ENCODE results near the gene DOCK6. TPM values are rescaled to one million over a fixed set of nuclear protein-coding genes. Genes with fewer than 3 reads are reported as not detected.

Gene DOCK6, protein sequence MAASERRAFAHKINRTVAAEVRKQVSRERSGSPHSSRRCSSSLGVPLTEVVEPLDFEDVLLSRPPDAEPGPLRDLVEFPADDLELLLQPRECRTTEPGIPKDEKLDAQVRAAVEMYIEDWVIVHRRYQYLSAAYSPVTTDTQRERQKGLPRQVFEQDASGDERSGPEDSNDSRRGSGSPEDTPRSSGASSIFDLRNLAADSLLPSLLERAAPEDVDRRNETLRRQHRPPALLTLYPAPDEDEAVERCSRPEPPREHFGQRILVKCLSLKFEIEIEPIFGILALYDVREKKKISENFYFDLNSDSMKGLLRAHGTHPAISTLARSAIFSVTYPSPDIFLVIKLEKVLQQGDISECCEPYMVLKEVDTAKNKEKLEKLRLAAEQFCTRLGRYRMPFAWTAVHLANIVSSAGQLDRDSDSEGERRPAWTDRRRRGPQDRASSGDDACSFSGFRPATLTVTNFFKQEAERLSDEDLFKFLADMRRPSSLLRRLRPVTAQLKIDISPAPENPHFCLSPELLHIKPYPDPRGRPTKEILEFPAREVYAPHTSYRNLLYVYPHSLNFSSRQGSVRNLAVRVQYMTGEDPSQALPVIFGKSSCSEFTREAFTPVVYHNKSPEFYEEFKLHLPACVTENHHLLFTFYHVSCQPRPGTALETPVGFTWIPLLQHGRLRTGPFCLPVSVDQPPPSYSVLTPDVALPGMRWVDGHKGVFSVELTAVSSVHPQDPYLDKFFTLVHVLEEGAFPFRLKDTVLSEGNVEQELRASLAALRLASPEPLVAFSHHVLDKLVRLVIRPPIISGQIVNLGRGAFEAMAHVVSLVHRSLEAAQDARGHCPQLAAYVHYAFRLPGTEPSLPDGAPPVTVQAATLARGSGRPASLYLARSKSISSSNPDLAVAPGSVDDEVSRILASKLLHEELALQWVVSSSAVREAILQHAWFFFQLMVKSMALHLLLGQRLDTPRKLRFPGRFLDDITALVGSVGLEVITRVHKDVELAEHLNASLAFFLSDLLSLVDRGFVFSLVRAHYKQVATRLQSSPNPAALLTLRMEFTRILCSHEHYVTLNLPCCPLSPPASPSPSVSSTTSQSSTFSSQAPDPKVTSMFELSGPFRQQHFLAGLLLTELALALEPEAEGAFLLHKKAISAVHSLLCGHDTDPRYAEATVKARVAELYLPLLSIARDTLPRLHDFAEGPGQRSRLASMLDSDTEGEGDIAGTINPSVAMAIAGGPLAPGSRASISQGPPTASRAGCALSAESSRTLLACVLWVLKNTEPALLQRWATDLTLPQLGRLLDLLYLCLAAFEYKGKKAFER (N-terminal part only)
- 15.6 and 16.3 TPM in 2 replicates for polyA plus RNA-seq (2013)

DNA sequence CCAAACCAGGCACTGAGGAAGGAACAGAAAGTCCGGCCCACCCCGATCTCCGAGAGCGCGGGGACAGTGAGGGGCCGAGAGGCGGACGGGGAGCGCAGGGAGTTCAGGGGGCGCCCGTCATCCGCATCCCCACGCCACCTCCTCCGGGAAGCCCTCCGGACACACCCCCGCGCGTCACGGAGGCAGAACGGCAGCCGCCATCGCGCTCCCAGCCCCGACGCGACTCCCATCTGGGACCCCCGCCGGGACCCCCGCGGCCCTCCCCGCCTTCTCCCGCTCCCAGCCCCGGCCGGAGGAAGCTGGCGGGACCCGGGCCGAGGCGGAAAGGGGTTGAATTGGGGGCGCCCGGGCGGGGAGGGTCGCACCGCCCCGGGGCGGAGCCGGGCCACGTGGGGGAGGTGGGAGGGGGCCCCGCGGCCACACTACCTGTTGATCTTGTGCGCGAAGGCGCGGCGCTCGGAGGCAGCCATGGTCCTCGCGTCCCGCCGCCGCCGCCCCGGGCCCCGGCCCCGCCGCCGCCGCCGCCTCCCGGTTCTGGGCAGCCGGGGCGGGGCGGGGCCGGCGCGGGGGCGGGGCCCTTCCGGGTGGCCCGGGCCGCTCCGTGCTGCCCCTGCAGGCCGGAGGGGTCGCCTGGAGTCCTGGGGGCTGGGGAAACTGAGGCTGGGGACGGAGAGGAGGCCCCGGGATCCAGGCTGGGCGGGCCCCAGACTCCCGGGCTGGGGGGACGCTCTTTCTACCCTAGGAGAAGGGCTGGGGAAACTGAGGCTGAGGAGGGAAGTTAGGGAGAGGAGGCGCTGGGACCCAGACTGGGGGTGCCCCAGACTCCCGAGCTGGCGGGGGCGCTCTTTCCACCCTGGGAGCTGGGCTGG is at the start of gene DOCK6:
TSS of gene DOCK6 (minus strand) at position 554 of the 869 bp plus-strand sequence. CDS start at position 470, 84 bp downstream.
- peak within 1 kb of the TSS; percentile 75 for H2BK12ac ChIP-seq (ENCODE audit: low read length)
- peak within 1 kb of the TSS; percentile 73 for H3K4ac ChIP-seq (ENCODE audit: low read depth, low read length)
- peaks cover 6% of the 10 kb centered on the region for H3K79me1 ChIP-seq (ENCODE audit: low read length)
- peaks cover 2% of the 10 kb centered on the region for H3K9me3 ChIP-seq (ENCODE audit: insufficient read depth, low read depth, low read length)
- H2AFZ ChIP-seq (ENCODE audit: insufficient read depth, low read length, poor library complexity): peak within 1 kb of the TSS; percentile 91
- peaks cover 7 to 9% of the 10 kb centered on the region in 2 experiments for H3K4me1 ChIP-seq (ENCODE audit: control insufficient read depth in 1 of 2, insufficient read depth in 2 of 2, low read length in 2 of 2)
- peak within 1 kb of the TSS; percentile 94 for H3K14ac ChIP-seq (ENCODE audit: low read length)
- H3K79me2 ChIP-seq (ENCODE audit: control insufficient read depth, insufficient read depth, low read length, poor library complexity): peaks cover 5% of the 10 kb centered on the region
- peak within 1 kb of the TSS; percentile 74 for H3K18ac ChIP-seq (ENCODE audit: low read length)
- no peak within 1 kb of the TSS for H3K23ac ChIP-seq (ENCODE audit: low read length)
- peak within 1 kb of the TSS; percentile 70 for H4K91ac ChIP-seq (ENCODE audit: low read depth, low read length)
- H3K27ac ChIP-seq (ENCODE audit: low read depth, low read length): no peak within 1 kb of the TSS
- peak within 1 kb of the TSS; percentile 27 for H2BK5ac ChIP-seq (ENCODE audit: low read depth, low read length, poor library complexity)
- DNase-seq: peak in 1 of 2 donors; percentile 18
- no CpG with 5 or more reads among the region's 91 CpGs for WGBS (ENCODE audit: extremely low coverage, insufficient coverage, insufficient read length)
- H2AK5ac ChIP-seq (ENCODE audit: low read length): peak within 1 kb of the TSS; percentile 94
- peak within 1 kb of the TSS; percentile 96 for H4K12ac ChIP-seq (ENCODE audit: low read depth, low read length)
- peak within 1 kb of the TSS; percentile 8 for H3K9ac ChIP-seq (ENCODE audit: low read length)
- H2BK120ac ChIP-seq (ENCODE audit: insufficient read depth, low read length, poor library complexity): peak within 1 kb of the TSS; percentile 83
- H3K27me3 ChIP-seq (ENCODE audit: insufficient read depth, low read length): no peaks in the 10 kb centered on the region
- peak within 1 kb of the TSS; percentile 68 for H3K4me3 ChIP-seq (ENCODE audit: low read depth, low read length)
- H3K4me2 ChIP-seq (ENCODE audit: low read length): peak within 1 kb of the TSS; percentile 93
- peak within 1 kb of the TSS; percentile 98 for H4K8ac ChIP-seq (ENCODE audit: low read depth, low read length)
- H3K36me3 ChIP-seq (ENCODE audit: control insufficient read depth in 1 of 2, insufficient read depth in 2 of 2, low read length in 2 of 2): no peaks in the 10 kb centered on the region

DNA sequence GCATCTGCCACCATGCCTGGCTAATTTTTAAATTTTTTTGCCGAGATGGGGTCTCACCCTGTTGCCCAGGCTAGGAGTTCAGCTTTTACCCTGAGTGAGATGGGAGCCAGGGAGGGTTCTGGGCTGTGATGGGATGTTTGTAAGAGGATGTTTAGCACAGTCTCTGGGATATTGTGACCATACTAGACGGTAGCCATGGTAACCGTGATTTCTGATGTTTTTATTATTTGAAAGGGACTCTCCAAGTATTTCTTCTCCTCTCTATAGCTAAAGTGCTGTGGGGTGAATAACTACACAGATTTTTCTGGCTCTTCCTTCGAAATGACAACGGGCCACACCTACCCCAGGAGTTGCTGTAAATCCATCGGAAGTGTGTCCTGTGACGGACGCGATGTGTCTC is 44.0 kb upstream of the DOCK6 start:
- WGBS (ENCODE audit: extremely low coverage, insufficient coverage, insufficient read length): no CpG with 5 or more reads among the region's 9 CpGs
- Histone ChIP-seq H2AK5ac (ENCODE audit: low read length) (no peak overlapping the region), H3K4ac (ENCODE audit: low read depth, low read length) (no peak overlapping the region), H3K9ac (ENCODE audit: low read length) (no peak overlapping the region), H3K4me3 (ENCODE audit: low read depth, low read length) (no peak overlapping the region), H3K23ac (ENCODE audit: low read length) (no peak overlapping the region), H2BK12ac (ENCODE audit: low read length) (no peak overlapping the region), H3K14ac (ENCODE audit: low read length) (no peak overlapping the region), H3K79me2 (ENCODE audit: control insufficient read depth, insufficient read depth, low read length, poor library complexity) (no peaks in the 10 kb centered on the region), H2AFZ (ENCODE audit: insufficient read depth, low read length, poor library complexity) (no peak overlapping the region), H3K4me1 (ENCODE audit: control insufficient read depth in 1 of 2, insufficient read depth in 2 of 2, low read length in 2 of 2) (no peaks in the 10 kb centered on the region), H2BK5ac (ENCODE audit: low read depth, low read length, poor library complexity) (no peak overlapping the region), H2BK120ac (ENCODE audit: insufficient read depth, low read length, poor library complexity) (no peak overlapping the region), H3K9me3 (ENCODE audit: insufficient read depth, low read depth, low read length) (no peaks in the 10 kb centered on the region), H3K27me3 (ENCODE audit: insufficient read depth, low read length) (no peaks in the 10 kb centered on the region), H3K27ac (ENCODE audit: low read depth, low read length) (no peak overlapping the region), H4K8ac (ENCODE audit: low read depth, low read length) (no peak overlapping the region), H3K79me1 (ENCODE audit: low read length) (no peaks in the 10 kb centered on the region), H3K4me2 (ENCODE audit: low read length) (no peak overlapping the region), H3K36me3 (ENCODE audit: control insufficient read depth in 1 of 2, insufficient read depth in 2 of 2, low read length in 2 of 2) (no peaks in the 10 kb centered on the region), H4K91ac (ENCODE audit: low read depth, low read length) (no peak overlapping the region), H4K12ac (ENCODE audit: low read depth, low read length) (no peak overlapping the region), H3K18ac (ENCODE audit: low read length) (no peak overlapping the region)
- no peak for DNase-seq

DNA sequence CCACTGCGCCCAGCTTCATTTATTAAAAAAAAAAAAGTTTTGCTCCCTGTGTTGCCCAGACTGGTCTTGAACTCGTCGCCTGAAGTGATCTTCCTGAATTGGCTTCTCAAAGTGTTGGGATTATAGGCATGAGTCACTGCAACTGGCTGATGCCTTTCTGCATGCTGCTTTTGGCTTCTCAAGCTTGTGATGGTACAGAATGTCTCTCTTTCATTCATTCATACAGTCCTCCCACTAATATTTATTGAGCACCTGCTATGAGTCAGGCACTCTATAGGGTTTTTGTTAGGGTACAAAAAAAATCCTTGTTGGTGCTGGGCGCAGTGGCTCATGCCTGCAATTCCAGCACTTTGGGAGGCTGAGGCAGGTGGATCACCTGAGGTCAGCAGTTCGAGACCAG is 42.6 kb upstream of the DOCK6 start:
- no peak overlapping the region for H4K91ac ChIP-seq (ENCODE audit: low read depth, low read length)
- DNase-seq: no peak
- H3K27me3 ChIP-seq (ENCODE audit: insufficient read depth, low read length): no peaks in the 10 kb centered on the region
- no peak overlapping the region for H2BK120ac ChIP-seq (ENCODE audit: insufficient read depth, low read length, poor library complexity)
- no peak overlapping the region for H3K4me3 ChIP-seq (ENCODE audit: low read depth, low read length)
- H2AK5ac ChIP-seq (ENCODE audit: low read length): no peak overlapping the region
- H4K8ac ChIP-seq (ENCODE audit: low read depth, low read length): no peak overlapping the region
- no peak overlapping the region for H3K9ac ChIP-seq (ENCODE audit: low read length)
- no peak overlapping the region for H2AFZ ChIP-seq (ENCODE audit: insufficient read depth, low read length, poor library complexity)
- no peak overlapping the region for H2BK12ac ChIP-seq (ENCODE audit: low read length)
- H2BK5ac ChIP-seq (ENCODE audit: low read depth, low read length, poor library complexity): no peak overlapping the region
- H3K9me3 ChIP-seq (ENCODE audit: insufficient read depth, low read depth, low read length): peaks cover 4% of the 10 kb centered on the region
- H3K18ac ChIP-seq (ENCODE audit: low read length): no peak overlapping the region
- no peak overlapping the region for H3K4ac ChIP-seq (ENCODE audit: low read depth, low read length)
- H3K36me3 ChIP-seq (ENCODE audit: control insufficient read depth in 1 of 2, insufficient read depth in 2 of 2, low read length in 2 of 2): no peaks in the 10 kb centered on the region
- no peaks in the 10 kb centered on the region for H3K79me1 ChIP-seq (ENCODE audit: low read length)
- no peaks in the 10 kb centered on the region for H3K79me2 ChIP-seq (ENCODE audit: control insufficient read depth, insufficient read depth, low read length, poor library complexity)
- no peak overlapping the region for H4K12ac ChIP-seq (ENCODE audit: low read depth, low read length)
- no peak overlapping the region for H3K14ac ChIP-seq (ENCODE audit: low read length)
- H3K4me2 ChIP-seq (ENCODE audit: low read length): no peak overlapping the region
- no peak overlapping the region for H3K27ac ChIP-seq (ENCODE audit: low read depth, low read length)
- no peaks in the 10 kb centered on the region for H3K4me1 ChIP-seq (ENCODE audit: control insufficient read depth in 1 of 2, insufficient read depth in 2 of 2, low read length in 2 of 2)
- no CpG with 5 or more reads among the region's 5 CpGs for WGBS (ENCODE audit: extremely low coverage, insufficient coverage, insufficient read length)
- H3K23ac ChIP-seq (ENCODE audit: low read length): no peak overlapping the region
